Measurements from ENCODE around the gene ACADSB.

Gene ACADSB

DNA sequence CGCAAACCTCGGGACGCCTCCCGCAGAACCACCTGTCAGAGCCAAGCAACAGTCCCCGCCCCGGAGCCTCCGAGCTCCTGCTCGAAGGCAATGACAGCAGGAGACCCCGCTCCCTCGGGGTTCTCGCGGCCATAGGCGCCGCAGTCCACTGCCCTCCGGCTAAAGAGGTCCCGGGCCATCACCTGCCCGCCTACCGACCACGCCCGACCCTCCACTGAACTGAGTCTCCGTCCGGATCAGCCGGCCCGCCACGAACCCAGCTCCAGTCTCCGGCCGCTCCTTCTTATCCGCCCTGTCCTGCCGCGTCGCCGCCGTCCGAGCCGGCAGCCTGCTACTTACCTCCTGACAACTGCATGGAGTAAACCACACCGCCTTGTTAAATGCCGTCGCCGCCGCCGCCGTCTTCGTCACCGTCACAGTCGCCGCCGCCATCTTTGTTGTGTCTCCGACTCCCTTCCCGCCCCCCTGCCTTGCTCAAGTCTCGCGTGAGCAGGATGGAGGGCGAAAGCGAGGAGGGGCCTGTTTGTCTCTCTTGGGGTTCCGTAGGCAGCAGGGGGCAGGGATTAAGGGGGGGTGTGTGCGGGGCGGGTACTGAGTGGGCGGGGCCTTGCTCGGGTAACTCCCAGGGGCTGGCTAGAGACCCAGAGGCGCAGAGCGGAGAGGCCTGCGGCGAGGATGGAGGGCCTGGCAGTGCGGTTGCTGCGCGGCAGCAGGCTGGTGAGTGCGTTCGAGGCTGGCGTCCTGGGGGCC lies at the start of gene ACADSB, which contains the start of gene IKZF5:
TSS of gene ACADSB (plus strand) at position 652 of the 750 bp plus-strand sequence. CDS start at position 676, 24 bp downstream.
TSS of gene IKZF5 (minus strand) at position 441 of the 750 bp plus-strand sequence. CDS start 10,170 bp downstream, outside the sequence.
- peak; percentile 60 for DNase-seq

DNA sequence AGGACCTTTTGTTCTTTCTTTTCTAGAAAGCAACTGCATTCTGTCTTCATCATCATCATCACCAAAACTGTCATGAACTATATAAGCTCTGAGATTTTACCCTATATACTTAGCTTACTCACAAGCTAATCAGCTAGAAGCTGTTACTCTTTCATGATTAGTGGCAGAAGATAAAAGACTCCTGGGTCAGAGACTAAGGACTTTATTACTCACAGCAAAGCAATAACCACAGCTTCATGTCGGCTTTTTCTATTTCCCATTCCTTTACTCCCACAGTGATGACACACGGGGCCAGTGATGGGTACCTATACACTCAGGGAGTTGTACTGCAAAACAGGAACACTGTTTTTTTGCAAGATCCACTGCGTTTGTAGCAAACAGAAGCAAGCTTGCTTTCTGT lies 46.4 kb upstream of the ACADSB start:
- no peak for DNase-seq

DNA sequence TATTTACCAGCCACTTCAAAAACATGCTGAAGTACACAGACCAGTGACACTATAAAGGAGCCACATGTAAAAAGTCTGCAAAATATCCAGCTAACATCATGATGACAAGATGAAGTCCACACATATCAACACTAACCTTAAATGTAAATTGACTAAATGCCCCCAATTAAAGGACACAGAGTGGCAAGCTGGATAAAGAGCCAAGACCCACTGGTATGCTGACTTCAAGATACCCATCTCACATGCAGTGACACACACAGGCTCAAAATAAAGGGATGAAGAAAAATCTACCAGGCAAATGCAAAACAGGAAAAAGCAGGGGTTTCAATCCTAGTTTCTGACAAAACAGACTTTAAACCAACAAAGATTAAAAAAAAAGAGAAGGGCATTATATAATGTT lies 41.9 kb upstream of the ACADSB start:
- no peak for DNase-seq

DNA sequence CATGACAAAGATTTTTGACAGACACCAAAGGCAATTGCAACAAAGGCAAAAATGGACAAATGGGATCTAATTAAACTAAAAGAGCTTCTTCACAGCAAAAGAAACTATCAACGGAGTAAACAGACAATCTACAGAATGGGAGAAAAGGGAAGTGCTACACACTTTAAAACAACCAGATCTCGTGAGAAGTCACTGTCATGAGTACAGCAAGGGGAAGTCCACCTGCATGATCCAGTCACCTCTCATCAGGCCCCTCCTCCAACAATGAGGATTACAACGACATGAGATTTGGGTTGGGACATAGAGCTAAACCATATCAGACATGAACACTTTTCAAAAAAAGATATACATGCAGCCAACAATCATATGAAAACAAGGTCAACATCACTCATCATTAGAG lies 40.1 kb upstream of the ACADSB start:
- no peak for DNase-seq

GRCh38 chr10:122974023-122974422 lies 34.8 kb upstream of the ACADSB start:
- no peak for DNase-seq

DNA sequence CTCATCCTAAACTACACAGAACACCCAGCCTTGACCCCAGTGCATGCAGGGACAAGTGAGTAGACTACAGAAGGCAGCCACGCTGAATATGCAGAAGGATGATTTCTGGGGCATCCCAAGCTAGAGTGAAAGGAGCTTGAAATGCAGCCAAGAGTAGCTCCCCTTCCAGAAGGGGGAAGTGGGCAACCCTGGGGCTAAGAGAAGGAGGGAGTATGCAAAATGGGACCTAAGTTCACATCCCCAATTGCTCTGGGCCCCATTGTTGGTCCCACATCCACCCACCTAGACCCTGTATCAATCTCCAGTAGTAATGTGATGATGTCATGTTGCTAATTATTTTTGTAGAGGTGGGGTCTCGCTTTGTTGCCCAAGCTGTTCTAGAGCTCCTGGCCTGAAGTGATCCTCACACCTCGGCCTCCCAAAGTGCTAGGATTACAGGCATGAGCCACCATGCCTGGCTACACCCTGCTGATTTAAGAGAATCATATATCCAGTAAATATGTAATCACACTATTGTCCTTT lies 34.2 kb upstream of the ACADSB start:
- DNase-seq = no peak

GRCh38 chr10:122980209-122981065 lies 28.4 kb upstream of the ACADSB start, which contains the start of gene PSTK:
Gene PSTK (plus strand): TSS chr10:122980401. CDS start chr10:122980480, 79 bp downstream.
- peak; percentile 32 for DNase-seq

- DNase-seq = no peak
Observed at GRCh38 chr10:122981066-122981464, 27.7 kb upstream of the ACADSB start.

- no peak for DNase-seq
Observed at GRCh38 chr10:122983898-122984297, 24.9 kb upstream of the ACADSB start.

DNA sequence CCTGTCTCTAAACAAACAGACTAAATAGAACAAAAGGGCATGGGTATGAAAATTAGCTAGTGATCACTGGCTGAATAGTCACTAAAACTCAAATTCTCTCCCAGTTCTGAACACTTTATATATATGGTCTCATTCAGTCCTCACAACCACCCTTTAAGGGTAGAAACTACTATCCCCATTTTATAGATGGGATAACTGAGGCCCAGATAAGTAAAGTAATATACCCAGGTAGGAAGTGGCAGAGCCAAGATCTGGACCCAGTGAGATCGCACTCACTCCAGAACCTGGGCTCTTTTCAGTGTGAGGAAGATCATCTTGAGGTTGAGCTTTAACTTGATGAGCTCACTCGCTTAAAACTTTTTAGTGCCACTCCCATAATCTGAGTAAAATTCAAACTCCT lies 24.1 kb upstream of the ACADSB start:
- no peak for DNase-seq

GRCh38 chr10:122986335-122986734 lies 22.5 kb upstream of the ACADSB start:
- no peak for DNase-seq

DNA sequence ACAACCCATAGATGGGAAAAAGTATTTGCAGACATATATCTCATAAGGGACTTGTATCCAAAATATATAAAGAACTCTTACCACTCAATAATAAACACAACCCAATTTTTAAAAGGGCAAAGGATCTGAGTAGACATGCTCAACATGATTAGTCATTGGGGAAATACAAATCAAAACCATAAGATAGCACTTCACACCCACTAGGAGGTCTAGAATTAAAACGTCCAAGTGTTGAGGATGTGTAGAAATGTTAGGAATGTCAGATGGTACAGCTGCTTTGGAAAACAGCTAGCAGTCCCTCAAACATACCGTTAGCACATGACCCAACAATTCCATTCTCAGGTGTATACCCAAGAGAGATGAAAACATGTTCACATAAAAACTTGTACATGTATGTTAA lies 20.3 kb upstream of the ACADSB start:
- no peak for DNase-seq

GRCh38 chr10:122990278-122990677 lies 18.5 kb upstream of the ACADSB start:
- no peak for DNase-seq

DNA sequence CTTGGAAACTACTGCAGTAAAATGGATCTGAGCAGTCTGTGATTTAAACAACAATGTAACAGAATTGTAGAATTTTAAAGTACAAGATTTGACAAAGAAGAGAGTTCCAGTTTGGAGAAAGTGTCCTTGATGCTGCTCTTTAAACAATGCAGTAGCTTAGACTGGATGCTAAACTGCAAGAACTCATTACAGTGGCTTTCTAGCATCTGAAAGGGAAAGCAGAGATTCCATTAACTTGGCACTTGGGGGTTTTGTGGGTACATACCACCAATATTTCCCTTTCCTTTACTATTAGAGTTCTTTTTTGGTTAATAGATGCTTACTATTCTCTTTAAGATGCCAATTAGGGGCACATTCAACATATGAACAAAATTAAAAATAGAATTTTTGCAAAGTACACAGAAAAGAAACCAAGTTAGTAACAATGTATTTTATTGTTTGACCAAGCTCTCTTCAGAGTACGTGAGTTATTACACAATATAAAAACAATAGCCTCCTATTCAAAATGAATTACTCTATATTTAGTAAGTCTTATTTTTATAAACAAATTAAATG lies 16.7 kb upstream of the ACADSB start:
- no peak for DNase-seq

DNA sequence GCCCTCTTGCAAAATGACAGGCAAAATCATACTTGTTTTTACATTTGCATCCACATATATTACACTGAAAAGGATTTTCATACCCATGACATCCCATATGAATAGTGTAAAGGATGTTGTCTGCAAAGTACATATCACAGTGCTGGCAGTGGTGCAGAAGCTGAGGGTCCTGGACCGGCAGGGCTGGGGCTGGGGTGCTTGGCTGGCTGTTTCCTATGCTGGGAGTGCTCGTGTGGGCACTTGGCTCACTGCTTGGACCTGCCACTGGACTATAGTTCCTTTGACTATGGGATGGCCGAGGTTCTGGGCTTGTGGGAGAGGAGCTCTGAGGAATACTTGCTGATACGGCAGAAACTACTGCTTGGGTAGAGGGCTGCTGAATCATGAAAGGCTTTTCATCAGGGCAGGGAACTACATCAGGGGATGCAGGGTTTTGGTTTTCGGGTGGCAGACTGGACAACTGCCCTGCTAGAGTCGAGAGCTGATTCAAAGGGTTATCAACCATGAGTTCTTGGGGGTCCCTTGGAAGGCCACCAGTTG lies 14.9 kb upstream of the ACADSB start:
- no peak for DNase-seq

- DNase-seq = no peak
Observed at GRCh38 chr10:122995936-122996335, 12.9 kb upstream of the ACADSB start.

GRCh38 chr10:122997864-122998263 lies 10.9 kb upstream of the ACADSB start:
- no peak for DNase-seq

GRCh38 chr10:122998360-122998917 lies 10.4 kb upstream of the ACADSB start:
- no peak for DNase-seq

DNA sequence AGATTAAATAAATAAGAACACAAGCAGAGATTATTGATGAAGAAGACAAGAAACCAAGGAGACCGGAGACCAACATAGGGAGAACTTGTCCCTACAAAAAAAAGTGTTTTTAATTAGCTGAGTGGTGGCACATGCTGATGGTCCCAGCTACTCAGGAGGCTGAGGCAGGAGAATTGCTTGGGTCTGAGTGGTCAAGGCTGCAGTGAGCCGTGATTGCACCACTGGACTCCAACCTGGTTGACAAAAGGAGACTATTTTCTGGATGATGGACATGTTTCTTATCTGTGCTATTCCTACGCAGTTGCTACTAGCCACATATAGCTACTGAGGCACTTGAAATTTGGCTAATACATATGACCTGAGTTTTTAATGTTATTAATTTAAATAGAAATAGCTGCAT lies 9.9 kb upstream of the ACADSB start:
- DNase-seq = no peak

DNA sequence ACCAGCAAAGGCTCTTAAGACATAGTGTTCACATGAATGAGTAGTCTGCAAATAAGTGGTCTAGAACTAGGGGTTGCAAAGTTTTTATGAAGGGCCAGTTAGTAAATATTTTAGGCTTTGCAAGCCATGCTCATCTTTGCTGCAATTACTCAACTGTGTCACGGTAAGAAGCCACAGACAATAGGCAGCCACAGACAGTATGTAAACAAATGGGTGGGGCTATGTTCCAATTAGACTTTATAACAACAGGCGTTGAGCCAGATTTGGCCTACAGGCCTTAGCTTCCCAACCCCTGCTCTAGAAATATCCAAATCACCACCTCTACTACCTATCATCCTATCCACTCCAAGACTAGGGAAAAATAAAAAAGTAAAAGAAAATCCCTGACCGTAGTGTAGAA lies 9.5 kb upstream of the ACADSB start:
- no peak for DNase-seq

DNA sequence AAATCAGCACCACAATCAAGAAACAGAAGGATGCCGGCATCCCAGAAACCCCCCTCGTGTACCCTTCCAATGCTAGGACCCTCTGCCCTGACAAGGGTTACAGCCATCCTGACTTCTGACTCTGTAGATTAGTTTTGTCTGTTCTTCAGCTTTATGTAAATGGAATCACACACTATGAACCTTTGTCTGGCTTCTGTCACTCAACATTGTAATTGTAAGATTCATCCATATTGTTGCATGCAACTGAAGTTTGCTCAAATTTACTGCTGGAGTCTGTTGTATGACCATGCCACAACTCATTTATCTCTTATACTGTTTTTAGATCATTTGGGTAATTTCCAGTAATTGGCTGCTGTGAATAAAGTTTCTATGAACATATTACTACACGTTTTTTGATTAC lies 8.7 kb upstream of the ACADSB start:
- DNase-seq = no peak

- DNase-seq = no peak
Observed at GRCh38 chr10:123001370-123001769, 7.4 kb upstream of the ACADSB start.

- no peak for DNase-seq
Observed at GRCh38 chr10:123004298-123004697, 4.5 kb upstream of the ACADSB start.

Measured in NCI-H1694 treated with DMSO at 0.1 percent for 48 hours (cell line).